Measurements from ENCODE around the gene PGAP2. TPM values are rescaled to one million over a fixed set of nuclear protein-coding genes. Genes with fewer than 3 reads are reported as not detected.

PGAP2 gene
- total and polyA plus RNA-seq, 10 of the 15 experiments (the other 5 are each of a cell fraction or from before 2014, with no cell fraction given) = 12.3 to 37.4 (median 31.9) TPM

DNA sequence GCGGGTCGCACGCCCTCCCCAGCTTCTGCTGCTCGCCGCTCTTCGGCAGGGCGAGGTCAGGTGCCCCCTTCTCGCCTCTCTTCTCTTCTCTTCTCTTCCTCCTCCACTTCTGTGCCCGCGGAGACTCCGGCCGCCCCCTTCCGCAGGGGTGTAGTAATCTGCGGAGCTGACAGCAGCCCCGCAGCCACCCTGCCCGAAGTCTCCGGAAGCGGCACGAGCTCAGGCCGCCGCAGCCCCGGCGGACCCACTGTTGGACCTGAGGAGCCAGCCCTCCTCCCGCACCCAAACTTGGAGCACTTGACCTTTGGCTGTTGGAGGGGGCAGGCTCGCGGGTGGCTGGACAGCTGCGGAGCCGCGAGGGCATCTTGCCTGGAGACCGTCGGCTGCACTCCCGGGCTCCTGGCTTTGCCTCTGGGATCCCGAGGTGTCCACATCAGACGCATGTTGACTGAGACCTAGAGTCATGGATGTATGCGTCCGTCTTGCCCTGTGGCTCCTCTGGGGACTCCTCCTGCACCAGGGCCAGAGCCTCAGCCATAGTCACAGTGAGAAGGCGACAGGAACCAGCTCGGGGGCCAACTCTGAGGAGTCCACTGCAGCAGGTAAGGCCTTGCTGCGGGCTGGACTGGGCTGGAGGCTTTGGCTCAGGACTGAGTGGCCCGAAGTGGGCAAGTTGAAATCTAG lies 47.6 kb downstream of the PGAP2 start (continued):
- TF ChIP-seq, protein P1, sequence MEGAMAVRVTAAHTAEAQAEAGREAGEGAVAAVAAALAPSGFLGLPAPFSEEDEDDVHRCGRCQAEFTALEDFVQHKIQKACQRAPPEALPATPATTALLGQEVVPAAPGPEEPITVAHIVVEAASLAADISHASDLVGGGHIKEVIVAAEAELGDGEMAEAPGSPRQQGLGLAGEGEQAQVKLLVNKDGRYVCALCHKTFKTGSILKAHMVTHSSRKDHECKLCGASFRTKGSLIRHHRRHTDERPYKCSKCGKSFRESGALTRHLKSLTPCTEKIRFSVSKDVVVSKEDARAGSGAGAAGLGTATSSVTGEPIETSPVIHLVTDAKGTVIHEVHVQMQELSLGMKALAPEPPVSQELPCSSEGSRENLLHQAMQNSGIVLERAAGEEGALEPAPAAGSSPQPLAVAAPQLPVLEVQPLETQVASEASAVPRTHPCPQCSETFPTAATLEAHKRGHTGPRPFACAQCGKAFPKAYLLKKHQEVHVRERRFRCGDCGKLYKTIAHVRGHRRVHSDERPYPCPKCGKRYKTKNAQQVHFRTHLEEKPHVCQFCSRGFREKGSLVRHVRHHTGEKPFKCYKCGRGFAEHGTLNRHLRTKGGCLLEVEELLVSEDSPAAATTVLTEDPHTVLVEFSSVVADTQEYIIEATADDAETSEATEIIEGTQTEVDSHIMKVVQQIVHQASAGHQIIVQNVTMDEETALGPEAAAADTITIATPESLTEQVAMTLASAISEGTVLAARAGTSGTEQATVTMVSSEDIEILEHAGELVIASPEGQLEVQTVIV (IDR thresholded peaks at IDR 0.05; ENCODE audit: borderline replicate concordance, partially characterized antibody) = no peak
- TF ChIP-seq MEF2B (IDR thresholded peaks at IDR 0.05; ENCODE audit: partially characterized antibody, poor library complexity, severe bottlenecking) = no peak
- no peak for TF ChIP-seq NRF1 (conservative IDR thresholded peaks at IDR 0.05; ENCODE audit: low read depth, low read length)

DNA sequence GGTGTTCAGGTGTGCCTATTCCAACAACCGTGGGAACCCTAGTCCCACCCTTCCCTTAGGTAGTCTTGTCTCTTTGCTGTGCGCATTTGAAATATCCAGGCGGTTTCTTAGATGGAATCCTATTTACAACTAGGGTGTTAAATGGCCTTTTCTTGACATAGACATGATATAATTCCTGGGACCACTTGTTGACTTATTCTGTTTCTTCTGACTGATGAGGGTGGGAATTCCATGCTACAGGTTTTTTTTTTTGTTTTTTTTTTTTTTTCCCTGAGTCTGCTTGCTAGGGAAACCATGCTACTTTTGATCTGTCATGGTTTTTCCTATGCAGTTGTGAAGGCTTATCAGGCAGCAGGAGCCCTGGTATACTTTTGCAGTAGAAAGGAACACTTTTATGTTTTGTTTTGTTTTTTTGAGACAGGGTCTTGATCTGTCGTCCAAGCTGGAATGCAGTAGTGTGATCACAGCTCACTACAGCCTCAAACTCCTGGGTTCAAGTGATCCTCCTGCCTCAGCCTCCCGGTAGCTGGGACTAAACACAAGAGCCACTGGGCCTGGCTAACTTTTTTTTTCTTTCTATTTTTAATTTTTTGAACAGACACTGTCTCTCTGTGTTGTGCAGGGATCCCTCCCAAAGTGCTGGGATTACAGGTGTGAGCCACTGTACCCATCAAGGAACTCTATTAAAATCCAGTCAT lies 48.6 kb downstream of the PGAP2 start:
- ChIA-PET SMC1A (ENCODE audit: uncharacterized antibody, unreplicated experiment) (interaction anchor here (0.6 to 21.1 kb wide), 14 partner anchors 18 to 216 kb away, joined by 3 to 805 read pairs (median 40); partner anchors contain the start of gene RHOG), POLR2A (interaction anchor here (1.1 to 13.2 kb wide), 7 partner anchors 16 to 201 kb away, joined by 3 to 405 read pairs (median 22); partner anchors contain the start of gene RHOG), CTCF (interaction anchor here (0.8 to 39.6 kb wide), 13 partner anchors 8 to 212 kb away, joined by 3 to 1047 read pairs (median 14); partner anchors contain the start of genes RHOG and STIM1), RAD21 (ENCODE audit: unreplicated experiment) (interaction anchor here (1.4 to 16.5 kb wide), 13 partner anchors 8 to 209 kb away, joined by 5 to 605 read pairs (median 41); partner anchors contain the start of gene RHOG)
- 10% methylated on average over 5 of the region's 5 CpGs for WGBS (ENCODE audit: insufficient coverage, insufficient replicate concordance, low lambda C conversion rate, missing lambda C conversion rate)
- Histone ChIP-seq H3K4me3 (peak overlapping the region; percentile 94), H3K36me3 (ENCODE audit: control insufficient read depth in 2 of 2, insufficient read depth in 2 of 2, low read length in 1 of 2) (no peaks in the 10 kb centered on the region), H3K4me1 (ENCODE audit: control insufficient read depth, insufficient read depth, low read length) (peaks cover 43% of the 10 kb centered on the region), H3K79me2 (ENCODE audit: control insufficient read depth, insufficient read depth, low read length) (peaks cover 64% of the 10 kb centered on the region), H3K27me3 (replicated peaks in 1 of 2; ENCODE audit: control insufficient read depth in 2 of 2, insufficient read depth in 2 of 2, low read length in 1 of 2) (no peaks in the 10 kb centered on the region), H4K20me1 (ENCODE audit: control insufficient read depth, insufficient read depth) (no peaks in the 10 kb centered on the region), H3K27ac (ENCODE audit: control insufficient read depth, insufficient read depth) (peak overlapping the region; percentile 79), H3K4me2 (ENCODE audit: control insufficient read depth, insufficient read depth) (peak overlapping the region; percentile 98), H2AFZ (ENCODE audit: control insufficient read depth, low read depth, low read length) (no peak overlapping the region), H3K9ac (ENCODE audit: control insufficient read depth, insufficient read depth, low read length) (peak overlapping the region; percentile 56), H3K9me3 (replicated peaks; ENCODE audit: control insufficient read depth, insufficient read depth, low read length) (no peaks in the 10 kb centered on the region)
- TF ChIP-seq SMARCA5 (IDR thresholded peaks at IDR 0.05) (no peak), GABPA (IDR thresholded peaks at IDR 0.05; ENCODE audit: low read depth) (no peak), WRNIP1 (IDR thresholded peaks at IDR 0.05; ENCODE audit: borderline replicate concordance, low read depth, low read length) (peak; percentile 25; the same call in 1 of the 2 replicates)
- FAIRE-seq = no peak
- ATAC-seq = no peak
- DNase-seq (ENCODE audit: low read depth, low spot score) = no peak
- BruUV-seq (replicated peaks) = no TSS peak
- intact Hi-C loops (cut with micrococcal nuclease; ENCODE audit: unreplicated experiment) = no loop called here
- in situ Hi-C loops (cut with MboI) = loop anchor here (25.0 kb wide), 2 partner anchors 1480 to 1830 kb away; partner anchors contain the start of genes OR51B5, TRIM22 and TRIM5

All from GM12878 (cell line).